GM12873 (cell line): Measurements from ENCODE around the gene HS2ST1.

Source experiments
- TF ChIP-seq, protein P1 (sequence below): IDR thresholded peaks from 2 replicates; pipeline ENCODE4 v1.5.1; 2012; ENCODE audit warnings: low read depth, mild to moderate bottlenecking, moderate library complexity, low read length, control low read depth; ENCODE audit not compliant: insufficient read depth; ENCODE audit errors: missing control alignments

HS2ST1 gene

DNA sequence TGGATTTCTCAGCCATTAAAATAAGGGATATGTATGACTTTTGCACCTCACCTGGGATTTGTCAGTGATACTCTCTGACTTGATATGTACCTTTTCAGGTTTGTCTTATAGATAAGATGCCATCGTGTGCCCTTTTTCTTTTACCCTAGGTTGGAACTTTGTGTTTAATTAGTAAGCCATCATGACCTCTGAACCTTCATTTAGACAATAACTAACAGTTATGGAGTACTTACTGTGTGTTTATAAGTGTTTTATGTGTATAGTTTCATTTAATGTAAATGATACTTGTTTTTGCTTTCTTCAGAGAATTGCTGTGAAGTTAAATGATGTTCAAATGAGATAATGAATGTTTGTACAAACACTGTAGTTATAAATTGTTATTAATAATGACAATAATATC lies 14.4 kb downstream of the HS2ST1 start:
- TF ChIP-seq, protein P1, sequence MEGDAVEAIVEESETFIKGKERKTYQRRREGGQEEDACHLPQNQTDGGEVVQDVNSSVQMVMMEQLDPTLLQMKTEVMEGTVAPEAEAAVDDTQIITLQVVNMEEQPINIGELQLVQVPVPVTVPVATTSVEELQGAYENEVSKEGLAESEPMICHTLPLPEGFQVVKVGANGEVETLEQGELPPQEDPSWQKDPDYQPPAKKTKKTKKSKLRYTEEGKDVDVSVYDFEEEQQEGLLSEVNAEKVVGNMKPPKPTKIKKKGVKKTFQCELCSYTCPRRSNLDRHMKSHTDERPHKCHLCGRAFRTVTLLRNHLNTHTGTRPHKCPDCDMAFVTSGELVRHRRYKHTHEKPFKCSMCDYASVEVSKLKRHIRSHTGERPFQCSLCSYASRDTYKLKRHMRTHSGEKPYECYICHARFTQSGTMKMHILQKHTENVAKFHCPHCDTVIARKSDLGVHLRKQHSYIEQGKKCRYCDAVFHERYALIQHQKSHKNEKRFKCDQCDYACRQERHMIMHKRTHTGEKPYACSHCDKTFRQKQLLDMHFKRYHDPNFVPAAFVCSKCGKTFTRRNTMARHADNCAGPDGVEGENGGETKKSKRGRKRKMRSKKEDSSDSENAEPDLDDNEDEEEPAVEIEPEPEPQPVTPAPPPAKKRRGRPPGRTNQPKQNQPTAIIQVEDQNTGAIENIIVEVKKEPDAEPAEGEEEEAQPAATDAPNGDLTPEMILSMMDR: no peak

- TF ChIP-seq, protein P1: no peak
These were observed 18.6 kb downstream of the HS2ST1 start for GRCh38 chr1:86933051-86933450.

GRCh38 chr1:86933562-86934377 lies 19.3 kb downstream of the HS2ST1 start:
- TF ChIP-seq, protein P1: no peak

DNA sequence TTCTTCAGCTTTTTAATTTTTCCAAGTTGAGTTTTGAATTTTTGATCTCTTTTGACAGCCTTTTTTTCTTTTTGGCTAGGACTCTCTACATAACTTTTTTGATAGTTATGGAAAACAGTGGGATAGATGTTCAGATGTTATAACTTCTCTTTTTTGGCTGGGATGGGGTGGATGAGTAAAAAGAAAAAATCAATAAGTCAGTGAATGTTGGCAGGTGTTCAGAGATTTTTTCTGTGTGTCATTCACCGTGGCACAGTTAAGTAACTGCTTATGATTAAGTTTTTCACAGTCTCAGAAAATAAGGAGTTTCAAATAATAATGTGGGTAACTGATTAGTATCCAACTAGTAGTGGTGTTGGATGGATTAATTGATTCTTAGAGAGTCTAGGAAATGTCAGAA lies 24.0 kb downstream of the HS2ST1 start:
- TF ChIP-seq, protein P1: no peak

- TF ChIP-seq, protein P1: no peak
These were observed 24.4 kb downstream of the HS2ST1 start for GRCh38 chr1:86938855-86939254.

DNA sequence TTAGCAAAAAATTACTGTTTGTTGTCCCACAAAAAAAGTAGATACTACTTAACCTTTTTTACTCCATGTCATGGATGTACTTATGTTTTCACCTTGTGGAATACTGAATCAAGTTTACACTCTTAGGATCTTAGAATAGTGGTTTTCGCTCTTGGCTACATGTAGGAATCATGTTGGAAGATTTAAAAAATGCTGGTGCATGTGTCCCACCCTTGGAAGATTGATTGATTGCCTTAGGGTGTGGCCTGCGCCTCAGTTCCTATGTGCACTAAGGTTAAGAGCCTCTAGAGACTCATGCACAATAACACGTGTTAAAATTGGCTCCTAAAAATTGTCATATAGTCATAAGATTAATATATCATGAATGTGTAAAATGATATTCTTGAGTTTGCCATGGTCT lies 25.0 kb downstream of the HS2ST1 start:
- TF ChIP-seq, protein P1: no peak

GRCh38 chr1:86940599-86940998 lies 26.2 kb downstream of the HS2ST1 start:
- TF ChIP-seq, protein P1: no peak
